IMR-90 (cell line): ENCODE data around the gene RALGPS2. TPM values are rescaled to one million over a fixed set of nuclear protein-coding genes. Genes with fewer than 3 reads are reported as not detected.

Source experiments
- ATAC-seq: fragments of 200-7000 bp; cut with Tn5 transposase; 2 replicates; pipeline ENCODE4 v1.9.1; 2020; ENCODE audit warnings: low read depth, mild to moderate bottlenecking, moderate library complexity
- BruUV-seq: library from RNA; stranded (reverse); fragments of 400-500 nt; replicated peaks from 2 replicates; lab custom pipeline; 2021; lab: Mats Ljungman, UMichigan
- CTCF ChIA-PET: fragments of 300-600 bp; formaldehyde crosslinking; extraction: SDS; loops from one replicate; lab custom pipeline; 2021; ENCODE audit warnings: antibody characterized with exemption; lab: Yijun Ruan, JAX
- POLR2A ChIA-PET: fragments of 300-600 bp; sonication (Branson Sonifier 250); formaldehyde crosslinking; loops from one replicate; lab custom pipeline; 2022; ENCODE audit warnings: antibody characterized with exemption; ENCODE audit not compliant: unreplicated experiment; lab: Charles Lee
- DNase-seq: peaks from one replicate; pipeline ENCODE4 v3.0.0; 2013
- H2AFZ ChIP-seq: replicated peaks from 2 replicates; pipeline ENCODE3; 2013; ENCODE audit warnings: low read length, mild to moderate bottlenecking; ENCODE audit not compliant: poor library complexity
- H2AK5ac ChIP-seq: 2 replicates; pipeline ENCODE4 v1.6.1; 2013; ENCODE audit warnings: low read depth, low read length, inconsistent platforms
- H2AK9ac ChIP-seq: replicated peaks from 2 replicates; pipeline ENCODE3; 2013; ENCODE audit warnings: mild to moderate bottlenecking, low read depth, low read length, moderate library complexity; ENCODE audit not compliant: poor library complexity
- H2BK120ac ChIP-seq: 2 replicates; pipeline ENCODE4 v1.6.1; 2013; ENCODE audit warnings: low read depth, low read length, inconsistent platforms
- H2BK15ac ChIP-seq: 3 replicates; pipeline ENCODE4 v1.6.1; 2013; ENCODE audit warnings: low read depth, low read length, inconsistent platforms
- H2BK20ac ChIP-seq: 2 replicates; pipeline ENCODE4 v1.6.1; 2013; ENCODE audit warnings: low read depth, mild to moderate bottlenecking, inconsistent platforms, low read length, moderate library complexity
- H2BK5ac ChIP-seq: 2 replicates; pipeline ENCODE4 v1.6.1; 2013; ENCODE audit warnings: mild to moderate bottlenecking, low read depth, low read length, inconsistent platforms; ENCODE audit not compliant: poor library complexity, severe bottlenecking
- H3K14ac ChIP-seq: replicated peaks from 2 replicates; pipeline ENCODE4 v1.6.1; 2013; ENCODE audit warnings: low read depth, low read length, inconsistent platforms
- H3K18ac ChIP-seq: 2 replicates; pipeline ENCODE4 v1.6.1; 2013; ENCODE audit warnings: low read depth, low read length, control low read depth
- H3K23ac ChIP-seq: 2 replicates; pipeline ENCODE4 v1.6.1; 2013; ENCODE audit warnings: low read depth, low read length, inconsistent platforms
- H3K27ac ChIP-seq: 2 replicates; pipeline ENCODE4 v1.5.1; 2013; ENCODE audit warnings: mild to moderate bottlenecking, control low read depth, low read length; ENCODE audit not compliant: insufficient read depth
- H3K27me3 ChIP-seq: 2 replicates; pipeline ENCODE4 v1.6.1; 2013; ENCODE audit warnings: low read length; ENCODE audit not compliant: control insufficient read depth, insufficient read depth
- H3K36me3 ChIP-seq: 2 replicates; pipeline ENCODE4 v1.6.1; 2013; ENCODE audit warnings: low read length, mixed read lengths; ENCODE audit not compliant: control insufficient read depth, insufficient read depth
- H3K4ac ChIP-seq: 2 replicates; pipeline ENCODE4 v1.6.1; 2013; ENCODE audit warnings: low read depth, low read length, inconsistent platforms
- H3K4me1 ChIP-seq: 2 replicates; pipeline ENCODE4 v1.6.1; 2013; ENCODE audit warnings: low read length, mixed read lengths; ENCODE audit not compliant: control insufficient read depth, insufficient read depth
- H3K4me2 ChIP-seq: 2 replicates; pipeline ENCODE4 v1.6.1; 2013; ENCODE audit warnings: low read depth, mild to moderate bottlenecking, control low read depth, low read length, moderate library complexity
- H3K4me3 ChIP-seq: 2 replicates; pipeline ENCODE4 v1.5.1; 2013; ENCODE audit warnings: low read depth, mild to moderate bottlenecking, control low read depth, low read length, moderate library complexity; ENCODE audit not compliant: insufficient read depth
- H3K56ac ChIP-seq: 2 replicates; pipeline ENCODE4 v1.6.1; 2013; ENCODE audit warnings: low read length, inconsistent platforms; ENCODE audit not compliant: insufficient read depth; ENCODE audit errors: extremely low read depth
- H3K79me1 ChIP-seq, 2 experiments: 2 replicates each; pipeline ENCODE4 v1.6.1; 2013; ENCODE audit warnings: low read length in 2 of 2, inconsistent platforms in 1 of 2, low read depth in 1 of 2
- H3K9ac ChIP-seq: 2 replicates; pipeline ENCODE4 v1.6.1; 2013; ENCODE audit warnings: low read depth, low read length, control low read depth
- H3K9me1 ChIP-seq: 2 replicates; pipeline ENCODE4 v1.6.1; 2013; ENCODE audit warnings: low read length, inconsistent platforms; ENCODE audit not compliant: insufficient read depth
- H3K9me3 ChIP-seq: 2 replicates; pipeline ENCODE4 v1.6.1; 2013; ENCODE audit warnings: low read length; ENCODE audit not compliant: control insufficient read depth, insufficient read depth
- H4K20me1 ChIP-seq: 2 replicates; pipeline ENCODE4 v1.6.1; 2013; ENCODE audit warnings: low read length, inconsistent platforms; ENCODE audit not compliant: insufficient read depth
- H4K5ac ChIP-seq: 2 replicates; pipeline ENCODE4 v1.6.1; 2013; ENCODE audit warnings: mild to moderate bottlenecking, low read depth, low read length, control low read depth
- H4K8ac ChIP-seq, 2 experiments: 2 replicates each; pipeline ENCODE4 v1.6.1; 2013; ENCODE audit warnings: low read depth in 2 of 2, low read length in 2 of 2, control low read depth in 1 of 2, inconsistent platforms in 1 of 2
- H4K91ac ChIP-seq: 2 replicates; pipeline ENCODE4 v1.6.1; 2013; ENCODE audit warnings: low read depth, low read length, inconsistent platforms; ENCODE audit not compliant: insufficient read depth
- BHLHE40 ChIP-seq: fragments of 150-350 bp; IDR thresholded peaks from 2 replicates; pipeline ENCODE4 v1.6.1; 2016; ENCODE audit warnings: mild to moderate bottlenecking, low read depth, low read length
- CEBPB ChIP-seq: IDR thresholded peaks from 2 replicates; pipeline ENCODE4 v1.6.1; 2012; ENCODE audit warnings: low read depth, low read length, improper control_type of control experiment
- CHD1 ChIP-seq: IDR thresholded peaks from 2 replicates; pipeline ENCODE4 v1.6.1; 2012; ENCODE audit warnings: low read depth, low read length, improper control_type of control experiment
- ELK1 ChIP-seq: fragments of 150-350 bp; IDR thresholded peaks from 2 replicates; pipeline ENCODE4 v1.6.1; 2016; ENCODE audit warnings: low read depth, mild to moderate bottlenecking, low read length, moderate library complexity, borderline replicate concordance
- FOS ChIP-seq: fragments of 150-350 bp; IDR thresholded peaks from 2 replicates; pipeline ENCODE4 v1.6.1; 2016; ENCODE audit warnings: low read depth, low read length
- MAFK ChIP-seq: IDR thresholded peaks from 2 replicates; pipeline ENCODE4 v1.6.1; 2012; ENCODE audit warnings: low read depth, low read length, improper control_type of control experiment
- MAZ ChIP-seq: IDR thresholded peaks from 2 replicates; pipeline ENCODE4 v1.6.1; 2012; ENCODE audit warnings: low read depth, mild to moderate bottlenecking, low read length, improper control_type of control experiment, moderate library complexity, borderline replicate concordance
- MXI1 ChIP-seq: IDR thresholded peaks from 2 replicates; pipeline ENCODE4 v1.6.1; 2012; ENCODE audit warnings: low read depth, mild to moderate bottlenecking, low read length, moderate library complexity, borderline replicate concordance
- NFE2L2 ChIP-seq: fragments of 150-350 bp; IDR thresholded peaks from 2 replicates; pipeline ENCODE4 v1.6.1; 2016; ENCODE audit warnings: low read depth, mild to moderate bottlenecking, low read length
- POLR2A ChIP-seq: IDR thresholded peaks from 2 replicates; pipeline ENCODE4 v1.6.1; 2012; ENCODE audit warnings: mild to moderate bottlenecking, low read depth, low read length
- RAD21 ChIP-seq: IDR thresholded peaks from 2 replicates; pipeline ENCODE4 v1.6.1; 2012; ENCODE audit warnings: low read length, improper control_type of control experiment
- RCOR1 ChIP-seq: IDR thresholded peaks from 2 replicates; pipeline ENCODE4 v1.6.1; 2012; ENCODE audit warnings: mild to moderate bottlenecking, low read length, improper control_type of control experiment; ENCODE audit not compliant: insufficient replicate concordance
- RFX5 ChIP-seq: IDR thresholded peaks from 2 replicates; pipeline ENCODE4 v1.8.0; 2012; ENCODE audit warnings: low read depth, mild to moderate bottlenecking, low read length, moderate library complexity
- SMC3 ChIP-seq: fragments of 150-350 bp; IDR thresholded peaks from 2 replicates; pipeline ENCODE4 v1.6.1; 2016; ENCODE audit warnings: low read depth, mild to moderate bottlenecking, antibody characterized with exemption, low read length, moderate library complexity
- USF2 ChIP-seq: fragments of 150-350 bp; IDR thresholded peaks from 2 replicates; pipeline ENCODE4 v1.6.1; 2017; ENCODE audit warnings: mild to moderate bottlenecking, antibody characterized with exemption, low read length, low read depth
- WGBS, 2 experiments: methylation state at CpG; one replicate each; pipeline versions ENCODE4 v1.1.5 to v1.1.7; 2013; ENCODE audit warnings: missing lambda C conversion rate in 2 of 2; ENCODE audit not compliant: insufficient read length in 1 of 2; ENCODE audit errors: extremely low coverage in 2 of 2; 5-methylcytosine and 5-hydroxymethylcytosine counted together
- dilution Hi-C: fragments of 300-500 bp; cut with HindIII; formaldehyde crosslinking; loops from one replicate; pipeline ENCODE4 v1.14.3; 2018; ENCODE audit warnings: low sequenced_read_pairs; ENCODE audit not compliant: unreplicated experiment
- in situ Hi-C: fragments of 300-500 bp; cut with MboI; formaldehyde crosslinking; loops from 3 replicates; pipeline ENCODE4 v1.14.3; 2019; ENCODE audit warnings: low sequenced_read_pairs, inconsistent platforms, mixed read lengths
- intact Hi-C: fragments of 100-400 bp; cut with micrococcal nuclease; formaldehyde crosslinking; loops from 2 replicates; pipeline ENCODE4 v1.10.0; 2022
- polyA plus RNA-seq, 3 experiments: library from polyadenylated mRNA; depleted of rRNA; stranded (reverse); fragments of >200 nt; gene quantifications; 2 replicates each; pipeline ENCODE4 v1.2.3, GENCODE V29; 2012; ENCODE audit warnings: low replicate concordance in 1 of 3
- total RNA-seq: library from RNA; depleted of rRNA; stranded (reverse); fragments of >200 nt; gene quantifications from 2 replicates; pipeline ENCODE4 v1.2.3, GENCODE V29; 2012
- TF ChIP-seq, protein P1 (sequence below): conservative IDR thresholded peaks from 2 replicates; pipeline ENCODE4 v1.5.1; 2012; ENCODE audit warnings: mild to moderate bottlenecking, low read depth, low read length, improper control_type of control experiment

The RALGPS2 gene
- total and polyA plus RNA-seq, 2 of the 4 experiments (the other 2 are of a cell fraction) = 13.8 to 148 TPM

DNA sequence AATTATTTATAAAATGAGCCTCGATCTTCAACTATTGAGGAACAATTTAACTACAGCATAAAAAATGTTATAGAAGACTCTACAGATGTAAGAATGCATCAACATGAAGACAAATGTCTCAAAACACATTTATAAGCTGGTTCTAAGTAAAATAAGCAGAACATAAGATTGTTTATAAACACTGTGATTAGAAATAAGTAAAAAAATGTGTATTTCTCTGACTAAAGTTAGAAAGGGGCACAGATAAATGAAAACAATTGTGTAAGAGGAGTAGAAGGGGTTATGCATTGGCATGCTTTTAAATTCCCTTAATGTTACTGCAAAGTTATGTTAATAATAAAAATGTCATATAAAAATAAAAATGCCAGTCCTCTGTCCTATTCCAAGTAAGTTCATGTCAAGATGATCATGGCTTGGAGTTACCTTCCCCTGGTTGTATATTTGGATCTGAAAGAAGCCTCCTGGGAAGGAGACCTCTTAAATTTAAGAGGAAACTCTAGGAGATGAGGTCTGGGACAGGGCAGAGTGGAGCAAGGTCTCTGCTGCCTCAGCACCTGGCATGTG is 230.4 kb downstream of the RALGPS2 start:
- Histone ChIP-seq H2BK5ac (no peak overlapping the region), H3K79me1 (no peaks in the 10 kb centered on the region), H2AK9ac (no peak overlapping the region), H3K9me3 (no peaks in the 10 kb centered on the region), H3K4me3 (no peak overlapping the region), H3K9ac (no peak overlapping the region), H2BK15ac (no peak overlapping the region), H3K4me2 (no peak overlapping the region), H4K5ac (no peak overlapping the region), H3K18ac (no peak overlapping the region), H3K27ac (no peak overlapping the region), H3K14ac (no peak overlapping the region), H3K4ac (no peak overlapping the region), H3K4me1 (peaks cover 3% of the 10 kb centered on the region; the same call in 1 of the 2 replicates), H2BK120ac (no peak overlapping the region), H4K8ac (no peak overlapping the region), H4K20me1 (no peaks in the 10 kb centered on the region), H3K56ac (no peak overlapping the region), H3K23ac (no peak overlapping the region), H2AK5ac (no peak overlapping the region), H3K9me1 (no peaks in the 10 kb centered on the region), H3K36me3 (no peaks in the 10 kb centered on the region), H2AFZ (no peak overlapping the region), H3K27me3 (peaks cover 23% of the 10 kb centered on the region), H4K91ac (no peak overlapping the region), H2BK20ac (no peak overlapping the region)
- ChIA-PET CTCF (no interaction called here), POLR2A (no interaction called here)
- intact Hi-C loops (no loop called here), dilution Hi-C loops (no loop called here), in situ Hi-C loops (no loop called here)
- WGBS, 2 experiments = no CpG with 5 or more reads among the region's 1 CpG
- no peak for TF ChIP-seq CHD1
- TF ChIP-seq BHLHE40 = no peak
- TF ChIP-seq MXI1 = no peak
- no peak for TF ChIP-seq RFX5
- no peak for TF ChIP-seq MAFK
- no peak for TF ChIP-seq CEBPB
- TF ChIP-seq RAD21 = no peak
- no peak for TF ChIP-seq FOS
- TF ChIP-seq POLR2A = no peak
- TF ChIP-seq, protein P1, sequence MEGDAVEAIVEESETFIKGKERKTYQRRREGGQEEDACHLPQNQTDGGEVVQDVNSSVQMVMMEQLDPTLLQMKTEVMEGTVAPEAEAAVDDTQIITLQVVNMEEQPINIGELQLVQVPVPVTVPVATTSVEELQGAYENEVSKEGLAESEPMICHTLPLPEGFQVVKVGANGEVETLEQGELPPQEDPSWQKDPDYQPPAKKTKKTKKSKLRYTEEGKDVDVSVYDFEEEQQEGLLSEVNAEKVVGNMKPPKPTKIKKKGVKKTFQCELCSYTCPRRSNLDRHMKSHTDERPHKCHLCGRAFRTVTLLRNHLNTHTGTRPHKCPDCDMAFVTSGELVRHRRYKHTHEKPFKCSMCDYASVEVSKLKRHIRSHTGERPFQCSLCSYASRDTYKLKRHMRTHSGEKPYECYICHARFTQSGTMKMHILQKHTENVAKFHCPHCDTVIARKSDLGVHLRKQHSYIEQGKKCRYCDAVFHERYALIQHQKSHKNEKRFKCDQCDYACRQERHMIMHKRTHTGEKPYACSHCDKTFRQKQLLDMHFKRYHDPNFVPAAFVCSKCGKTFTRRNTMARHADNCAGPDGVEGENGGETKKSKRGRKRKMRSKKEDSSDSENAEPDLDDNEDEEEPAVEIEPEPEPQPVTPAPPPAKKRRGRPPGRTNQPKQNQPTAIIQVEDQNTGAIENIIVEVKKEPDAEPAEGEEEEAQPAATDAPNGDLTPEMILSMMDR = no peak
- no peak for TF ChIP-seq USF2
- no peak for TF ChIP-seq SMC3
- TF ChIP-seq NFE2L2 = no peak
- TF ChIP-seq RCOR1 = no peak
- no peak for TF ChIP-seq ELK1
- TF ChIP-seq MAZ = no peak
- DNase-seq (no peak), ATAC-seq (peak; percentile 58)
- BruUV-seq = no TSS peak
